HL-60 (cell line): Measurements from ENCODE around the gene CHRNB1.

Experiments
- DNase-seq, 2 experiments: peaks; one replicate each; pipeline ENCODE4 v3.0.0-alpha.2; 2010 to 2020; ENCODE audit warnings: low read depth in 1 of 2, low spot score in 1 of 2
- H3K27ac ChIP-seq: fragments of 250-450 bp; sonication (Bioruptor Pico); replicated peaks from 2 replicates; pipeline ENCODE4 v1.5.1; 2020; ENCODE audit warnings: mild to moderate bottlenecking, moderate library complexity
- H3K27me3 ChIP-seq: fragments of 250-450 bp; sonication (Bioruptor Pico); 2 replicates; pipeline ENCODE4 v1.5.1; 2021; ENCODE audit warnings: mild to moderate bottlenecking, moderate library complexity; ENCODE audit not compliant: insufficient read depth, poor library complexity, severe bottlenecking
- H3K4me3 ChIP-seq: replicated peaks from 2 replicates; pipeline ENCODE4 v1.5.1; 2011; ENCODE audit warnings: mild to moderate bottlenecking, control low read depth, low read length; ENCODE audit not compliant: insufficient read depth
- GABPA ChIP-seq: IDR thresholded peaks from 2 replicates; pipeline ENCODE4 v1.6.1; 2012; ENCODE audit warnings: low read depth
- POLR2AphosphoS5 ChIP-seq: IDR thresholded peaks from 2 replicates; pipeline ENCODE4 v1.6.1; 2012; ENCODE audit warnings: low read depth
- REST ChIP-seq: IDR thresholded peaks from 2 replicates; pipeline ENCODE4 v1.6.1; 2012; ENCODE audit warnings: low read depth; ENCODE audit not compliant: insufficient replicate concordance
- SPI1 ChIP-seq: IDR thresholded peaks from 2 replicates; pipeline ENCODE4 v1.6.1; 2012; ENCODE audit warnings: low read depth, mild to moderate bottlenecking, borderline replicate concordance
- TF ChIP-seq, protein P1 (sequence below): IDR thresholded peaks from one replicate; pipeline ENCODE4 v1.5.1; 2011; ENCODE audit warnings: low read length, control low read depth, inconsistent platforms; ENCODE audit not compliant: insufficient read depth

CHRNB1 gene

GRCh38 chr17:7502987-7503386 lies 58.1 kb downstream of the CHRNB1 start:
- Histone ChIP-seq H3K4me3 (no peak overlapping the region), H3K27me3 (no peaks in the 10 kb centered on the region), H3K27ac (no peak overlapping the region)
- DNase-seq: no peak
- TF ChIP-seq GABPA (no peak), POLR2AphosphoS5 (no peak), SPI1 (no peak), REST (no peak)
- TF ChIP-seq, protein P1, sequence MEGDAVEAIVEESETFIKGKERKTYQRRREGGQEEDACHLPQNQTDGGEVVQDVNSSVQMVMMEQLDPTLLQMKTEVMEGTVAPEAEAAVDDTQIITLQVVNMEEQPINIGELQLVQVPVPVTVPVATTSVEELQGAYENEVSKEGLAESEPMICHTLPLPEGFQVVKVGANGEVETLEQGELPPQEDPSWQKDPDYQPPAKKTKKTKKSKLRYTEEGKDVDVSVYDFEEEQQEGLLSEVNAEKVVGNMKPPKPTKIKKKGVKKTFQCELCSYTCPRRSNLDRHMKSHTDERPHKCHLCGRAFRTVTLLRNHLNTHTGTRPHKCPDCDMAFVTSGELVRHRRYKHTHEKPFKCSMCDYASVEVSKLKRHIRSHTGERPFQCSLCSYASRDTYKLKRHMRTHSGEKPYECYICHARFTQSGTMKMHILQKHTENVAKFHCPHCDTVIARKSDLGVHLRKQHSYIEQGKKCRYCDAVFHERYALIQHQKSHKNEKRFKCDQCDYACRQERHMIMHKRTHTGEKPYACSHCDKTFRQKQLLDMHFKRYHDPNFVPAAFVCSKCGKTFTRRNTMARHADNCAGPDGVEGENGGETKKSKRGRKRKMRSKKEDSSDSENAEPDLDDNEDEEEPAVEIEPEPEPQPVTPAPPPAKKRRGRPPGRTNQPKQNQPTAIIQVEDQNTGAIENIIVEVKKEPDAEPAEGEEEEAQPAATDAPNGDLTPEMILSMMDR: no peak

DNA sequence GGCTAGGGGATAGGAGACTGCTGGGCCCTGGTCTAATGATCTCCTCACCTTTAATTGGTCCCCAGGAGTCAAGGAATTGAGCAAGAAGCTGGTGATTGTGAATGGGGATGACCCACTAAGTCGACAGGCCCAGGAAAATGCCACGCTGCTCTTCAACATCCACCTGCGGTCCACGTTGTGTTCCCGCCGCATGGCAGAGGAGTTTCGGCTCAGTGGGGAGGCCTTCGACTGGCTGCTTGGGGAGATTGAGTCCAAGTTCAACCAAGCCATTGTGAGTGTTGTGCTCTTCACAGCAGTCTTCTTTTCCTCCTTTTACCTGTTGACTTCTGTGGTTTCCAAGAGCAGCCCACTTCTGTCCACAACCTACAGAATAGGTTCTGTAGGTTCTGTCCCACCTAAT lies 58.7 kb downstream of the CHRNB1 start:
- no peak for DNase-seq
- TF ChIP-seq POLR2AphosphoS5 (no peak), SPI1 (no peak), REST (no peak), GABPA (no peak)
- TF ChIP-seq, protein P1: no peak
- Histone ChIP-seq H3K4me3 (no peak overlapping the region), H3K27ac (no peak overlapping the region), H3K27me3 (no peaks in the 10 kb centered on the region)
